ENCODE measurements around the gene ACIN1. TPM values are rescaled to one million over a fixed set of nuclear protein-coding genes. Genes with fewer than 3 reads are reported as not detected.

The ACIN1 gene
- total and polyA plus RNA-seq, 9 donors = 83.3 to 165 (median 135) TPM

GRCh38 chr14:23140371-23140770 lies 45.4 kb upstream of the ACIN1 start:
- TF ChIP-seq POLR2A (IDR thresholded peaks at IDR 0.05) (no peak), EP300 (IDR thresholded peaks at IDR 0.05) (no peak), CTCF (IDR thresholded peaks at IDR 0.05) (no peak)
- 87 to 91% (median 90%) methylated on average over 6 of the region's 6 CpGs for WGBS, 3 donors
- no peak overlapping the region for H3K4me3 ChIP-seq
- no peaks in the 10 kb centered on the region for H3K9me3 ChIP-seq
- DNase-seq = no peak
- peaks cover 6% of the 10 kb centered on the region for H3K4me1 ChIP-seq (ENCODE audit: insufficient read depth)
- intact Hi-C loops (cut with DNase I) = no loop called here
- no peaks in the 10 kb centered on the region for H3K27me3 ChIP-seq
- H3K27ac ChIP-seq = no peak overlapping the region
- H3K36me3 ChIP-seq = no peaks in the 10 kb centered on the region

GRCh38 chr14:23139874-23140273 lies 44.9 kb upstream of the ACIN1 start:
- Histone ChIP-seq H3K4me3 (no peak overlapping the region), H3K27ac (no peak overlapping the region), H3K36me3 (no peaks in the 10 kb centered on the region), H3K4me1 (ENCODE audit: insufficient read depth) (peaks cover 6% of the 10 kb centered on the region), H3K27me3 (no peaks in the 10 kb centered on the region), H3K9me3 (no peaks in the 10 kb centered on the region)
- 96 to 100% (median 97%) methylated on average over 2 of the region's 2 CpGs for WGBS, 3 donors
- TF ChIP-seq POLR2A (IDR thresholded peaks at IDR 0.05) = no peak
- TF ChIP-seq EP300 (IDR thresholded peaks at IDR 0.05) = no peak
- no peak for TF ChIP-seq CTCF (IDR thresholded peaks at IDR 0.05)
- intact Hi-C loops (cut with DNase I) = no loop called here
- no peak for DNase-seq

- H3K4me1 ChIP-seq (ENCODE audit: insufficient read depth) = peaks cover 6% of the 10 kb centered on the region
- H3K36me3 ChIP-seq = no peaks in the 10 kb centered on the region
- DNase-seq = no peak
- no peaks in the 10 kb centered on the region for H3K9me3 ChIP-seq
- TF ChIP-seq POLR2A (IDR thresholded peaks at IDR 0.05) (no peak), CTCF (IDR thresholded peaks at IDR 0.05) (no peak), EP300 (IDR thresholded peaks at IDR 0.05) (no peak)
- no peak overlapping the region for H3K4me3 ChIP-seq
- no peak overlapping the region for H3K27ac ChIP-seq
- no peaks in the 10 kb centered on the region for H3K27me3 ChIP-seq
- WGBS, 3 donors = 73 to 82% (median 75%) methylated on average over 5 to 6 of the region's 6 CpGs
- intact Hi-C loops (cut with DNase I) = no loop called here
Measured at GRCh38 chr14:23137813-23138535, 43.0 kb upstream of the ACIN1 start.

- Histone ChIP-seq H3K27me3 (no peaks in the 10 kb centered on the region), H3K9me3 (no peaks in the 10 kb centered on the region), H3K27ac (no peak overlapping the region), H3K36me3 (no peaks in the 10 kb centered on the region), H3K4me1 (ENCODE audit: insufficient read depth) (peaks cover 2% of the 10 kb centered on the region), H3K4me3 (no peak overlapping the region)
- DNase-seq = no peak
- intact Hi-C loops (cut with DNase I) = no loop called here
- TF ChIP-seq POLR2A (IDR thresholded peaks at IDR 0.05) (no peak), EP300 (IDR thresholded peaks at IDR 0.05) (no peak), CTCF (IDR thresholded peaks at IDR 0.05) (no peak)
- 88 to 89% (median 89%) methylated on average over 11 of the region's 11 CpGs for WGBS, 3 donors
Measured at GRCh38 chr14:23137192-23137812, 42.4 kb upstream of the ACIN1 start.

Data from ovary (tissue), 9 donors.